Activated T-cell treated with anti-CD3 and anti-CD28 coated beads for 24 hours (primary cell): ENCODE measurements around the gene CRYBA2.

Source experiments
- DNase-seq: peaks from one replicate; pipeline ENCODE4 v3.0.0-alpha.2; 2020; ENCODE audit warnings: low read depth

CRYBA2 gene, protein sequence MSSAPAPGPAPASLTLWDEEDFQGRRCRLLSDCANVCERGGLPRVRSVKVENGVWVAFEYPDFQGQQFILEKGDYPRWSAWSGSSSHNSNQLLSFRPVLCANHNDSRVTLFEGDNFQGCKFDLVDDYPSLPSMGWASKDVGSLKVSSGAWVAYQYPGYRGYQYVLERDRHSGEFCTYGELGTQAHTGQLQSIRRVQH

GRCh38 chr2:218993345-218994315, at the start of gene CRYBA2:
CRYBA2 (minus strand) TSS chr2:218993422; CDS start chr2:218993176, 246 bp downstream.
- no peak for DNase-seq

GRCh38 chr2:219042750-219043149, 49.5 kb upstream of the CRYBA2 start:
- no peak for DNase-seq

- no peak for DNase-seq
Observed at GRCh38 chr2:219042157-219042556, 48.9 kb upstream of the CRYBA2 start.

DNA sequence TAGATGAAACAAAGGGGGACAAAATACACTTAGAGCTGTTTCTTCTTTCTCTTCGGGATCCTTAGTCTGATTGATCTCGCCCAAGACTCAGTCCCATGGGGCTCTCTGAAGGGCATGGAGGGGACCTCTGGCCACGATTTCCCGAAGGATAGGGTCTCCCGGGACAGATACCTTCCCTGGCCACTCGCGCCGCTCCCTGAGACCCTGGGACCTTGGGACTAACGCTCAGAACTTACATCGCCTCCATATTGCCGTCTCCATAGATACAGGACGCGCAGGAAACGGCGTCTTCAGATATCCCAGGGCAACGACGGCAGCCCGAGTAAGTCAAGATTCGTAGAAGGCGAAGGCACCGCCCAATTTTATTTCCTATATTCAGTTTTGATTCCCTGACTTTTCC, 48.0 kb upstream of the CRYBA2 start, which contains the start of gene CFAP65:
Gene CFAP65 (minus strand): TSS at position 265 of the 400 bp plus-strand sequence. CDS start 2,468 bp downstream, outside the sequence.
- peak; percentile 12 for DNase-seq

DNA sequence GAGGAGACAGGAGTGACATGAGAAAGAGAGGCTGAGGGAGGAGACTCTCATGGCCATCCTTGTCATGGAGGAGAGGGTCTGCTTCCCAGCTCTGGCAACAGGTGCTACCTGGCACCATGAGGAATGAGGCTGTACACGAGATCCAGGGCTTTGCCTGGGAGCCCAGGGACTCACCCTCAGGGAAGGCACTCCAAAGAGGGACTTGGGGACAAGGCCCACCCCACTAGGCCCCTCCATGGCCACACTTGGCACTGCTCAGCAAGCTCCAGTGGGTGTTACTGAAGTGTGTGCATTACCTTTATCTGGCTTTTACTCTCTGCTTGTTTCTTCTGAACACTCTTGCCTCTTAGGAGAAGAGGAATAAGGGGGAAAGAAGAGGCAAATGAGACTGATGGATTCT, 45.4 kb upstream of the CRYBA2 start:
- no peak for DNase-seq

- DNase-seq: no peak
Observed at GRCh38 chr2:219037783-219038499, 44.7 kb upstream of the CRYBA2 start.

GRCh38 chr2:219035942-219036341, 42.7 kb upstream of the CRYBA2 start:
- DNase-seq: no peak

- DNase-seq: no peak
Observed at GRCh38 chr2:219034823-219035222, 41.6 kb upstream of the CRYBA2 start.

- no peak for DNase-seq
Observed at GRCh38 chr2:219032051-219032745, 39.0 kb upstream of the CRYBA2 start.

DNA sequence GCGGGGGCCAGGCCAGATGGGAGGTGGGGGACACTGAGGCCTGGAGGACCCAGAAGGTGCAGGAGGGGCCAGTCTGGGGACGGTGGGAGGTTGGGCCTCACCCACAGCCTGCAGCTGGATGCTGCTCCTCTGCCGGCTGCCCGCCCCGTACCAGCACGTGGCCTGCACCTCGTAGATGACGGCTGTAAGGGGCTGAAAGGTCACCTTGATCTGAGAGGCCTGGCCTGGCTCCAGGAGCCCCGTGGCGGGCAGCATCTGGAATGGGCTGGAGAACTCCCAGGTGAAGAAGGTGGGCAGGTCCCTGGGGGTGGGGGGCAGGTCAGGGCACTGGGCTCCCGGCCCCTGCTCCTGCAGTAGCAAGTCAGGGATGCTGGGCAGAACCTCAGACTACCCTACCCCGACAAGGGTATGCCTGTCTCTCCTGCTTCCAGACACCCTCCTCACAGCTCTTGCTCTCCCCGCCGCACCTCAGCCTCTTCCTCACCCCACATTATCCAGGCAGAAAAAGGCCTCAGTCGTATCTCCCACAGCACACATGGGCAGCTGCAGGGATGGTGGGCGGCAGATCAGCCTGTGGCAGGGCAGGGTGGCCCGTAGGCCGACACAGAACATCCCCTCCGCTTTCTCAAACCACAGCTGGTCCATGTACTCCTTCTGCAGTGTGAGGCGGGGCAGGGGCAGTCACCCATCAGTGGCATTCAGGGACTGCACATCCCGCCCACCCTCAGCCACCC, 38.0 kb upstream of the CRYBA2 start:
- DNase-seq: no peak

DNA sequence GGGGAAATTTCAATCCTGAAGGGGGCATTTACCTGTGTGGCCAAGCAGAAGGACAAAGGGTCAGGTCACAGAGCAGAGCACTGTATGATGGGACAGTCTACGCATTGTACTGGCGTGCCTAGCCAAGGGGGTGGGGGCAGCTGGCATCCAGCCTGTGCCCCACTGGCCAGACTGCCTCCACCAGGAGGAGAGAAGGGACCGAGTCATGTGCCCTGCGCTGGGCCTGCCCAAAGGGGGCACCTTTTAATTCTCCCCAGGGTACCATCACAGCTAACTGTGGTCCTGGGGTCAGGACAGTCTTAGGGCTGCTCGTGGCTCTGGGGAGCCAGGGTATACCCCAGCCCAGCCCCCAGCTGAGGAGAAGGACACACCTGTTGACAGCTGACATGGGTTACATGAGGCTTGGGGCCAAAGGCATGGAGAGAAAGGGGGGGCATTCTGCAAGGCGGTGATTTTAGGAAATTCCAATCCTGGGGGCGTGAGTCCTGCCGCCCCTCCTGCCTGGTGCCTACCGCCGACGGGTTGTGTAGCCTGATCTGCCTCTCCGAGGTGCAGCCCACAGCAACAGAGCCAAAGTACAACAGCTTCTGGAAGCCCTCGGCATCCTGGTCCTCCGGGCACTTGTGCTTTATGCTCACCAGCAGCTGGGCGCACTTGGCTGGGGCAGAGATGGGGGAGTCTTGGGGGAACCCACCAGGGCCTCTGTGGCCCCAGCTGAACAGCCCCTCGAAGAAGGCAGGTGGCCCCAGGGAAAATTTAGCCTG, 37.1 kb upstream of the CRYBA2 start:
- no peak for DNase-seq

DNA sequence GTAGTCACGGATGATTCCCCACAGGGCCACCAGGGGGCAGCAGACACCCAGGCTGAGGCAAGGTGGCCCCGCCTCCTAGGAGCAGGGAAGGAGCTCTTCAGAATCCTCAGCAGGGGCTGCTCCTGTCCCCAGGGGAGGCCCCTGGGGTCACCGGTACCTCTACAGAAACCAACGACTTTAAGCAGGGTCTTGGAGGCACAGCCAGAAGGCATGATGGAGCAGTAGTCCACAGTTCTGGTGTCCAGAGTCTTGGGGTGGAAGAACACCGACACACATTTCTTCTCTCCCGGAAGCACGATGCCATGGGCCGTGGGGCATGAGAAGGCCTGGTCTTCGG, 36.6 kb upstream of the CRYBA2 start:
- DNase-seq: peak; percentile 69

DNA sequence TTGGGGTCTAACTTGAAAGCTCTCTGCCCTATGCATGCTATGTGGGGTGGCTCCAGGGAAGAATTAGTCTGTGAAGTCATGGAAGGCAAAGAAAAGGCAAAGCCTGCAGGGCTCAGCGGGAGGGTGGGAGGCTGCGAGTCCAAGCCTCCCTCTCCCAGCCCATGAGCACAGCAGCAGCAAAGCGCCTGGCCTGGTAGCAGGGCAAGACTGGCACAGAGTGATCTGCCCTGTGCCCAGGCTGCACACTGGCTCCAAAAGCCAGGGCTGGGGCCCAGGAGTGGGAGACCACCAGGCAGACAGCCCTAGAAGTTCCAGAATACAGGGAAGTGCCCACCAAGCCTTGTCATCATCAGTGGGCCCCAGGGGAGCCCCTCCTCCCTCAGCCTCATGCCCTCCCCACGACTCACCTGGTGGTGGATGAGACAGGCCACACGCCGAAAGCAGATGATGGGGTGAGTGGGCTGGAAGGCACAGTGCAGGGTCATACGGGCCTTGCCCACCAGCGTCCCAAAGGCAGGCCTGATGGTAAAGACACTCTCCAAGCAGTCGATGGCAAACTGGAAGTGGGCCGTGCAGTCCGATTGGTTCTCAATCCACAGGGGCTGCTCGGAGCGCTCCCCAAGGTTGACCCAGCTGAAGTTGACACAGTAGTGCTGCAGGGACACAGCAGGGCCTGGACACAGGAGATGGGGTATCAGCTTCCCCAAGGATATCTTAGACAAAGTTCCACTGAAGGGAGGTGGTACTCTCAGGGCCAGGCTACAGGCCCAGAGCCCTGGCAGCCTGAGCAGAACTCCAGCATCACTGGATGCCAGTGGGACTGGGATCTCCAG, 36.0 kb upstream of the CRYBA2 start:
- no peak for DNase-seq

GRCh38 chr2:219028141-219028540, 34.9 kb upstream of the CRYBA2 start:
- DNase-seq: no peak

DNA sequence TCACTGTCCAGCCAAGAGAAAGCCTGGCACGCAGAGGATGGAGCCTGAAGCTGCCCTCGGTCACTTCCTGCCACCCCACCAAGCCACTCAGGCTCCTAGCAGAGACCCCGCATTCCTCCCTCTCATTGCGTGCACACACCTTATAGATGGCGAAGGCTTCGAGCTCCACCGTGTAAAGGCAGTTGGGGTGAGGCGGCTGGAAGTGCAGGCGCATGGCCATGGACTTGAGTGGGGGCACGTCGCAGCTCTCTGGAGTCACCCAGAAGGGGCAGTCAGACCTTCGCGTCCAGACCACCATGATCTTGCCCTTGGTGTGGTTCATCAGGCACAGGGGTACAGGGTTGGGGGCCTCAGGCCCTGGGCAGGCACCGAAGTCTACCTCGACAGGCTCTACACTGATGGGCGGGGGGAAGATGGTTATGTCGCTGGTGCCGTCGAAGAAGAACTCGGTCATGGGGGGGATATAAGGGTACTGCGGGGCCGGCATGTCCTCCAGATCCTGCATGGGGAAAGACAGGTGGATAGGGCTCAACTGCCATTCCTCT, 34.4 kb upstream of the CRYBA2 start:
- DNase-seq: no peak

- DNase-seq: no peak
Observed at GRCh38 chr2:219026946-219027345, 33.7 kb upstream of the CRYBA2 start.

DNA sequence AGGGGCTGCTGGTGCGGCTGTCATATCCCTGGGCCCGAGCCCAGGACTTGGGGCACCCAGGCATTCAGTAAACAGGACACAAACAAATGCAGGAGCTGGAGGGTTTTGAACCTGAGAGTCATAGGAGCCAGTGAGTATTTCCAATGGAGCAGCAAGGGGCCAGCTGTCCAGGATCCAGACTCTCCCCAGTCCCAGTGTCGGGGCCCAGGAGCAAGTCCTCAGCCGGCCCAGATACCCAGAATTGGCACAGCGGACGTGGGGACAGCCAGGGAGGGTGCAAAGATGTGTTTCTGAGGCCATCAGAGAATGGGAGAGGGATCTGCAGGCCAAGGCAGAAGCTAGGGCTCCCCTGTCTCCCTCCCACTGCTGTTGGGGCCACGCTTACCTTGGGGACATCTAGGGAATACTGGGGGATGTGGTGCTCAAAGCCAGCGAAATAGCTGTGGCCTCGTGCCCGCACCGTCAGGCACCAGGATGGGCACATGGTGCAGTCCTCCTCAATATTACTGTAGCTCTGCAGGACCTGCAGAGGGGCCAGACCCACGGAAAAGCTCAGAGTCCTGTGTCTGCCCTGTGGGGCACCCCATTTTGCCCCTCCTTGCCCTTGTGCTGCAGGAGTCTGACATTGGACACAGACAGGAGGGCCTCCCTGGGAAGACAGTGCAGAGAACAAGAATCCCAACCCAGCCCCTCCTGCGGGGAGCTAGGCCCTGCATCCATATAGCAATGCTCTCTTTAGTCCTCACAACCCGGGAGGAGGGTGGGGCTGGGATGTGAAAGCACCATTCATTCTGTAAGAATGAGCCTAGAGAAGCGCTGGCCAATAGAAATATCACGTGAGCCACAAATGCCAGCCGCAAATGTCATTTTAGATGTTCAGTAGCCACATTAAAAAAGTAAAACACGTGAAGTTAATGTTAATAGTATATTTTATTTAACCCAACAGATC, 32.7 kb upstream of the CRYBA2 start:
- no peak for DNase-seq

DNA sequence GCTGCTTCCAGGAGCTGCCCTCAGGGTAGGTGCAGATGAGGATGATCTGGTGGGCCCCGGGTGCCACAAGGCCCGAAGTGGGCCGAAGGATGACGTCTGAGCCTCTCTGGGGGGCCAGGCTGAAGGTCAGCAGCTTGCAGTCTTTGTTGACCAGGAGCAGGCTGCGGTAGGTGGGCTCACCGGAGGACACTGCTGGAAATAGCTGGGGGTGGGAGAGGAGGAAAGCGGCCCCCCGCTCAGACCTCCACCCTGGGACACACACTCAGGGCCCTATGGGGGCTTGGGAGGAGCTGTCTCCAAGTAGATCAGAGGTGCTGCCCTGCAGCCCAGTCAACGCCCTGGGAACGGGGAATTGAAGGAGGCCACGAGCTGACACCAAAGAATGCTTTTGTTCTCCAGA, 30.8 kb upstream of the CRYBA2 start:
- no peak for DNase-seq
